Right lobe of liver (tissue), 6 donors: ENCODE measurements around the gene KCNJ6. TPM values are rescaled to one million over a fixed set of nuclear protein-coding genes. Genes with fewer than 3 reads are reported as not detected.
A peak's percentile ranks its signal among the peaks of the same experiment; 100 is the strongest.

Experiments
- ATAC-seq, 4 donors: fragments of 200-7000 bp; cut with Tn5 transposase; one replicate each; pipeline ENCODE4 v1.9.1; 2020; ENCODE audit warnings: mild to moderate bottlenecking in 4 of 4, moderate library complexity in 4 of 4
- DNase-seq, 3 donors: peaks; one replicate each; pipeline ENCODE4 v3.0.0-alpha.2; 2020
- H3K27ac ChIP-seq, 3 donors: fragments of 200-600 bp; one replicate each; pipeline ENCODE4 v1.8.0; 2022
- H3K27me3 ChIP-seq, 2 donors: fragments of 200-600 bp; one replicate each; pipeline ENCODE4 v1.8.0; 2022
- H3K36me3 ChIP-seq, 4 donors: fragments of 200-600 bp; sonication (generic) in 1 of 4; one replicate each; pipeline versions ENCODE4 v1.5.1 to v1.8.0; 2017 to 2022; ENCODE audit warnings: control low read depth in 1 of 4
- H3K4me1 ChIP-seq, 4 donors: fragments of 200-600 bp; sonication (generic) in 1 of 4; one replicate each; pipeline versions ENCODE4 v1.5.1 to v1.8.0; 2017 to 2022; ENCODE audit warnings: control low read depth in 1 of 4
- H3K4me3 ChIP-seq, 3 donors: fragments of 200-600 bp; one replicate each; pipeline ENCODE4 v1.8.0; 2022
- H3K9me3 ChIP-seq, 4 donors: fragments of 200-600 bp; sonication (generic) in 1 of 4; one replicate each; pipeline versions ENCODE4 v1.5.1 to v1.8.0; 2017 to 2022; ENCODE audit warnings: control low read depth in 1 of 4
- POLR2A ChIP-seq: fragments of 450-650 bp; IDR thresholded peaks from one replicate; pipeline ENCODE4 v1.6.1; 2017; ENCODE audit warnings: antibody characterized with exemption, mild to moderate bottlenecking
- WGBS: methylation state at CpG from one replicate; pipeline ENCODE4 v1.1.6; 2018; ENCODE audit warnings: low coverage, low lambda C conversion rate; ENCODE audit not compliant: insufficient coverage; ENCODE audit errors: missing lambda C conversion rate; 5-methylcytosine and 5-hydroxymethylcytosine counted together
- intact Hi-C, 2 donors: fragments of 100-400 bp; cut with DNase I; formaldehyde crosslinking; loops; one replicate each; pipeline versions ENCODE4 v1.11.2 to v1.14.1; 2022
- total RNA-seq, 6 experiments: library from RNA; depleted of rRNA in 2 of 6; stranded (reverse); fragments of >200 nt in 2 of 6; fragmentation: NEBNext Ultra II Directional in 3 of 6; extraction: Animal tissue kit (Norgen Biotek cat#: 25700) in 3 of 6; gene quantifications; one replicate each; pipeline versions ENCODE4 v1.1.0 to v1.2.4, GENCODE V29; 2016 to 2023
- TF ChIP-seq, protein P1 (sequence below), 4 donors: fragments of 200-600 bp in 3 of 4; fragments of 450-650 bp in 1 of 4; IDR thresholded peaks; one replicate each; pipeline versions ENCODE4 v1.5.1 to v1.8.0; 2016 to 2022; ENCODE audit warnings: antibody characterized with exemption in 4 of 4, mild to moderate bottlenecking in 2 of 4
- donor health status: DM: no; HTN: yes; CAD: no.
- donor health status: DM: no; HTN: no; CAD: no.
- donor health status: DM: no; HTN: no; CAD: no.
- donor health status: DM: no; HTN: yes; CAD: no.
- donor health status: DM: no; HTN: yes; CAD: no.

The KCNJ6 gene
- total RNA-seq, 6 experiments from 2014 or later: under 0.01 to 0.12 TPM; not detected in 4

DNA sequence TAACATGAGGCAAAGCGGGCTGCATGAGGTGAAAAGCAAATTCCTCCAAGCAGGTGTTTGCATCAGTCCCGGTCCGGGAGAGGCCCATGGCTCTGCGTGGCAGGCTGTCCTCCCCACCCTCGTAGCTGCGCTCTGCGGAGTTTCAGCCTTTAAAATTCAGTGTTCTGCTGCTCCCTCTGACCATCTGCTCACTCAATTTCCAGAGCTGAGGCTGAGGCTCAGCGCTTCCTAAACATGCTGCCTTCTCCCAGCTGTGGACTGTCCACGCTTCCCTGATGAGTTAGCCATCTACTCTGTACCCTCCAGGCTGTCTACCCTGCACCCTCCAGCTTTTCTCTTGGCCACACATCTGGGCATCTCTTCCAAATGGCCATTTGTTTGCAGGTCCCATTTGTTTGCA is 87.7 kb downstream of the KCNJ6 start:
- intact Hi-C loops: no loop called here
- Histone ChIP-seq H3K27ac (peak overlapping the region in 1 of 3 donors; percentile 51), H3K4me1 (peaks cover 0 to 6% (median 0%) of the 10 kb centered on the region in 4 donors), H3K27me3 (no peaks in the 10 kb centered on the region), H3K36me3 (no peaks in the 10 kb centered on the region), H3K4me3 (no peak overlapping the region), H3K9me3 (no peaks in the 10 kb centered on the region)
- 77% methylated on average over 3 of the region's 9 CpGs for WGBS
- ATAC-seq: peak in 1 of 4 donors; percentile 7
- TF ChIP-seq POLR2A: no peak
- TF ChIP-seq, protein P1, sequence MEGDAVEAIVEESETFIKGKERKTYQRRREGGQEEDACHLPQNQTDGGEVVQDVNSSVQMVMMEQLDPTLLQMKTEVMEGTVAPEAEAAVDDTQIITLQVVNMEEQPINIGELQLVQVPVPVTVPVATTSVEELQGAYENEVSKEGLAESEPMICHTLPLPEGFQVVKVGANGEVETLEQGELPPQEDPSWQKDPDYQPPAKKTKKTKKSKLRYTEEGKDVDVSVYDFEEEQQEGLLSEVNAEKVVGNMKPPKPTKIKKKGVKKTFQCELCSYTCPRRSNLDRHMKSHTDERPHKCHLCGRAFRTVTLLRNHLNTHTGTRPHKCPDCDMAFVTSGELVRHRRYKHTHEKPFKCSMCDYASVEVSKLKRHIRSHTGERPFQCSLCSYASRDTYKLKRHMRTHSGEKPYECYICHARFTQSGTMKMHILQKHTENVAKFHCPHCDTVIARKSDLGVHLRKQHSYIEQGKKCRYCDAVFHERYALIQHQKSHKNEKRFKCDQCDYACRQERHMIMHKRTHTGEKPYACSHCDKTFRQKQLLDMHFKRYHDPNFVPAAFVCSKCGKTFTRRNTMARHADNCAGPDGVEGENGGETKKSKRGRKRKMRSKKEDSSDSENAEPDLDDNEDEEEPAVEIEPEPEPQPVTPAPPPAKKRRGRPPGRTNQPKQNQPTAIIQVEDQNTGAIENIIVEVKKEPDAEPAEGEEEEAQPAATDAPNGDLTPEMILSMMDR (IDR thresholded peaks at IDR 0.05): no peak
- no peak for DNase-seq

DNA sequence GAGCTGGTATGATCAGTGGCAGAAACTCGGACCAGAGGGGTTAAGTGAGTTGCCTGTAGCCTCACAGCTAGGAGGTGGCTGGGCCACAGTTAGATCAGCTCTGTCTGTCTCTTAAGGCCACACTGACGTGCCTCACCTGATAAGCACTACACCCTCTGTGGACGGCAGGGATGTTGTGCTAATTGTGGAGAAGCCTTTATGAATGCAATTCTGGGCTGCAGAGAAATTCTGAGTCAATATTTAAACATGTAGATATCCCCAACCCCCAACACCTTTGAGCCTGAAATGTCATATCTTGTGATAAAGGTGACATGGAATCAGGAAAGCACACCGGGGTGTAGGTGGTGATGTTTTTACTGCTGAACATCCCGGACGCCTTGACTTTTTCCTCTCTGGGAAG is 88.3 kb downstream of the KCNJ6 start:
- no peak overlapping the region for H3K4me3 ChIP-seq
- H3K36me3 ChIP-seq: no peaks in the 10 kb centered on the region
- no peaks in the 10 kb centered on the region for H3K9me3 ChIP-seq
- H3K4me1 ChIP-seq: peaks cover 0 to 6% (median 0%) of the 10 kb centered on the region in 4 donors
- DNase-seq (no peak), ATAC-seq (peak in 1 of 4 donors; percentile 30)
- TF ChIP-seq POLR2A: peak; percentile 13
- TF ChIP-seq, protein P1 (IDR thresholded peaks at IDR 0.05): no peak
- intact Hi-C loops: no loop called here
- no peak overlapping the region for H3K27ac ChIP-seq
- 40% methylated on average over 1 of the region's 6 CpGs for WGBS
- no peaks in the 10 kb centered on the region for H3K27me3 ChIP-seq

DNA sequence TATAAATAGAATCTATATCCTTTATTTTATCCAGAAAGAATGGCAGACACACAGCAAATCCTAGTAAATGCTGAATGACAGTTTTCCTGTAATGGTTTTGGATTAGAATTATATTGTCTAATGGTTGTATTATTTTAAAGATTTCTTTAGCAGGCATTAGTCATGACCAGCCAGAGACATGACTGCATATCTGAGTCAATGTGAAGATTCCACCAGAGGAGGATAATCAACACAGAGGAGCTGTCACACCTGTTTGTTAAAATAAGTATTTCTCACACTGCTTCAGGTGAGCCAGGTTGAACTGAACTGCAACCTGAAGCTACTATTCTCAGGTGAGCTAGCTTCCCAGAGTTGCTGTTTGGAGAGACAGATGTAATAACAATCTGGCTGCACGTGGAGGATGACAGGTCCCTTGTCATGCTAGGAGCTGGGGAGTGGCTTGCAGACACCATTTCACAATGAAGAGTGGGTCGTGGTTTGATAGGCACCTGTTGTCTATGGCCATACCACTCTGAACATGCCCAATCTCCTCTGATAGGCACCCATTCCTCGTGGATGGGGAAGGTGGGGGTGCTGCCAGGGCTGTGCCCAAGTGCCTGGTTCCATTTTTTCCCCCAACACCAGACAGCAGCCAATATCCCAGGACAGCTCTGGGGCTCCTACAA is 94.3 kb downstream of the KCNJ6 start:
- DNase-seq (no peak), ATAC-seq (no peak)
- intact Hi-C loops: no loop called here
- H3K4me1 ChIP-seq: no peaks in the 10 kb centered on the region
- H3K27me3 ChIP-seq: no peaks in the 10 kb centered on the region
- no peaks in the 10 kb centered on the region for H3K36me3 ChIP-seq
- H3K27ac ChIP-seq: no peak overlapping the region
- 17% methylated on average over 1 of the region's 3 CpGs for WGBS
- no peak overlapping the region for H3K4me3 ChIP-seq
- TF ChIP-seq, protein P1 (IDR thresholded peaks at IDR 0.05): no peak
- TF ChIP-seq POLR2A: no peak
- no peaks in the 10 kb centered on the region for H3K9me3 ChIP-seq

DNA sequence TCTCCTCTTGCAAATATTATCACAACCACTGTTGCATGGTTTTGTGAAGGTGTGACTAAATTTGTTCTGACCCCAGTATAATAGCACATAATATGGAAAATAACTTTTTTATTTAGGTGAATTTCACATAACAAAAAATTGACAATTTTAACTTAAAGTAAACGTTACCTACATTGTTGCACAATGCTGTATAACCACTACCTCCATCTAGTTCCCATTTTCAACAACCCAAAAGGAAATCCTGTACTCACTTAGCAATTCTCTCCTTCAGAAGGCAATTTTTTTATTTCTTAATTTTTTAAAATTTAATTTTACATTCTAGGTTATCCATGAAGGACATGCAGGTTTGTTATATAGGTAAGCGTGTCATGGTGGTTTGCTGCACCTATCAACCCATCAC is 95.2 kb downstream of the KCNJ6 start:
- H3K27me3 ChIP-seq: no peaks in the 10 kb centered on the region
- WGBS: 67% methylated on average over 2 of the region's 2 CpGs
- TF ChIP-seq, protein P1 (IDR thresholded peaks at IDR 0.05): no peak
- TF ChIP-seq POLR2A: no peak
- no peaks in the 10 kb centered on the region for H3K4me1 ChIP-seq
- H3K36me3 ChIP-seq: no peaks in the 10 kb centered on the region
- no peaks in the 10 kb centered on the region for H3K9me3 ChIP-seq
- no peak overlapping the region for H3K27ac ChIP-seq
- intact Hi-C loops: no loop called here
- ATAC-seq (no peak), DNase-seq (no peak)
- H3K4me3 ChIP-seq: no peak overlapping the region
